Activated CD4-positive, alpha-beta memory T cell treated with anti-CD3 and anti-CD28 coated beads for 36 hours (primary cell): ENCODE measurements around the gene ACOX3. TPM values are rescaled to one million over a fixed set of nuclear protein-coding genes. Genes with fewer than 3 reads are reported as not detected.

Experiments
- CTCF ChIA-PET: fragments of 350-600 bp; sonication (Branson Sonifier 250); formaldehyde crosslinking; loops from one replicate; lab custom pipeline; 2021; ENCODE audit warnings: antibody characterized with exemption, inconsistent platforms; lab: Charles Lee
- POLR2A ChIA-PET: fragments of 350-600 bp; sonication (Branson Sonifier 250); formaldehyde crosslinking; loops from one replicate; lab custom pipeline; 2021; ENCODE audit warnings: antibody characterized with exemption; lab: Charles Lee
- DNase-seq: peaks from one replicate; pipeline ENCODE4 v3.0.0-alpha.2; 2020
- H3K27ac Mint-ChIP-seq: one replicate; pipeline ENCODE4 v1.8.0; 2021; ENCODE audit warnings: mixed read lengths
- H3K27me3 Mint-ChIP-seq: one replicate; pipeline ENCODE4 v1.8.0; 2021; ENCODE audit warnings: mixed read lengths
- H3K36me3 Mint-ChIP-seq: one replicate; pipeline ENCODE4 v1.8.0; 2021; ENCODE audit warnings: mixed read lengths
- H3K4me1 Mint-ChIP-seq: one replicate; pipeline ENCODE4 v1.8.0; 2021; ENCODE audit warnings: low read depth, mixed read lengths
- H3K4me3 Mint-ChIP-seq: one replicate; pipeline ENCODE4 v1.8.0; 2021; ENCODE audit warnings: mild to moderate bottlenecking, mixed read lengths
- H3K9me3 Mint-ChIP-seq: one replicate; pipeline ENCODE4 v1.8.0; 2021; ENCODE audit warnings: mixed read lengths
- intact Hi-C: fragments of 100-400 bp; cut with micrococcal nuclease; formaldehyde crosslinking; loops from one replicate; pipeline ENCODE4 v1.15.1; 2023
- total RNA-seq, 2 experiments: library from RNA; stranded (reverse); gene quantifications; one replicate each; pipeline ENCODE4 v1.2.3, GENCODE V29; 2021

The ACOX3 gene
- total RNA-seq, 2 experiments from 2014 or later = 42.3 to 45.8 TPM

GRCh38 chr4:8364141-8364540, 76.4 kb downstream of the ACOX3 start:
- Mint-ChIP-seq H3K9me3 (peaks cover 15% of the 10 kb centered on the region), H3K4me3 (no peak overlapping the region), H3K27ac (no peak overlapping the region), H3K36me3 (peaks cover 28% of the 10 kb centered on the region), H3K27me3 (no peaks in the 10 kb centered on the region), H3K4me1 (no peaks in the 10 kb centered on the region)
- no peak for DNase-seq
- ChIA-PET CTCF (no interaction called here), POLR2A (no interaction called here)
- intact Hi-C loops = no loop called here

GRCh38 chr4:8362483-8362882, 78.0 kb downstream of the ACOX3 start:
- H3K27me3 Mint-ChIP-seq = no peaks in the 10 kb centered on the region
- H3K4me3 Mint-ChIP-seq = no peak overlapping the region

GRCh38 chr4:8359193-8359592, 81.3 kb downstream of the ACOX3 start:
- CTCF ChIA-PET = no interaction called here
- no peaks in the 10 kb centered on the region for H3K4me1 Mint-ChIP-seq
- H3K36me3 Mint-ChIP-seq = peaks cover 7% of the 10 kb centered on the region
- H3K27ac Mint-ChIP-seq = no peak overlapping the region
- intact Hi-C loops = no loop called here
- no peak for DNase-seq
- POLR2A ChIA-PET = no interaction called here
- no peaks in the 10 kb centered on the region for H3K27me3 Mint-ChIP-seq
- H3K9me3 Mint-ChIP-seq = peaks cover 15% of the 10 kb centered on the region
- no peak overlapping the region for H3K4me3 Mint-ChIP-seq

More at GRCh38 chr4:8362483-8362882, 78.0 kb downstream of the ACOX3 start:
- no peak overlapping the region for H3K27ac Mint-ChIP-seq
- intact Hi-C loops = no loop called here
- H3K9me3 Mint-ChIP-seq = peaks cover 15% of the 10 kb centered on the region
- DNase-seq = no peak
- H3K4me1 Mint-ChIP-seq = no peaks in the 10 kb centered on the region
- POLR2A ChIA-PET = no interaction called here
- peaks cover 25% of the 10 kb centered on the region for H3K36me3 Mint-ChIP-seq
- CTCF ChIA-PET = interaction anchor here (1.2 kb wide), 1 partner anchor 186 kb away, joined by 3 read pairs; no protein-coding TSS in a partner anchor

GRCh38 chr4:8356856-8357255, 83.7 kb downstream of the ACOX3 start:
- DNase-seq = no peak
- no peaks in the 10 kb centered on the region for H3K27me3 Mint-ChIP-seq
- H3K4me3 Mint-ChIP-seq = no peak overlapping the region
- H3K9me3 Mint-ChIP-seq = peaks cover 4% of the 10 kb centered on the region
- H3K27ac Mint-ChIP-seq = no peak overlapping the region
- ChIA-PET CTCF (no interaction called here), POLR2A (no interaction called here)
- intact Hi-C loops = no loop called here
- peaks cover 2% of the 10 kb centered on the region for H3K36me3 Mint-ChIP-seq
- no peaks in the 10 kb centered on the region for H3K4me1 Mint-ChIP-seq

- Mint-ChIP-seq H3K9me3 (no peaks in the 10 kb centered on the region), H3K4me1 (no peaks in the 10 kb centered on the region), H3K27me3 (no peaks in the 10 kb centered on the region), H3K4me3 (no peak overlapping the region), H3K27ac (no peak overlapping the region), H3K36me3 (no peaks in the 10 kb centered on the region)
- ChIA-PET CTCF (no interaction called here), POLR2A (no interaction called here)
- intact Hi-C loops = no loop called here
- DNase-seq = no peak
Observed at GRCh38 chr4:8355864-8356565, 84.5 kb downstream of the ACOX3 start.

- POLR2A ChIA-PET = no interaction called here
- no peak for DNase-seq
- CTCF ChIA-PET = no interaction called here
- no peaks in the 10 kb centered on the region for H3K9me3 Mint-ChIP-seq
- H3K4me3 Mint-ChIP-seq = no peak overlapping the region
- intact Hi-C loops = no loop called here
- H3K27ac Mint-ChIP-seq = no peak overlapping the region
- no peaks in the 10 kb centered on the region for H3K4me1 Mint-ChIP-seq
- no peaks in the 10 kb centered on the region for H3K27me3 Mint-ChIP-seq
- H3K36me3 Mint-ChIP-seq = no peaks in the 10 kb centered on the region
Observed at GRCh38 chr4:8355306-8355705, 85.2 kb downstream of the ACOX3 start.

GRCh38 chr4:8353912-8354453, 86.5 kb downstream of the ACOX3 start:
- ChIA-PET CTCF (no interaction called here), POLR2A (no interaction called here)
- H3K4me3 Mint-ChIP-seq = no peak overlapping the region
- intact Hi-C loops = no loop called here
- H3K9me3 Mint-ChIP-seq = no peaks in the 10 kb centered on the region
- peaks cover 1% of the 10 kb centered on the region for H3K27me3 Mint-ChIP-seq
- no peak for DNase-seq
- no peaks in the 10 kb centered on the region for H3K4me1 Mint-ChIP-seq
- no peaks in the 10 kb centered on the region for H3K36me3 Mint-ChIP-seq
- H3K27ac Mint-ChIP-seq = no peak overlapping the region

- no peak overlapping the region for H3K4me3 Mint-ChIP-seq
- DNase-seq = no peak
- no peaks in the 10 kb centered on the region for H3K36me3 Mint-ChIP-seq
- intact Hi-C loops = no loop called here
- no peaks in the 10 kb centered on the region for H3K4me1 Mint-ChIP-seq
- H3K27ac Mint-ChIP-seq = no peak overlapping the region
- CTCF ChIA-PET = no interaction called here
- H3K27me3 Mint-ChIP-seq = peaks cover 1% of the 10 kb centered on the region
- no peaks in the 10 kb centered on the region for H3K9me3 Mint-ChIP-seq
- POLR2A ChIA-PET = no interaction called here
Observed at GRCh38 chr4:8353158-8353669, 87.3 kb downstream of the ACOX3 start.

- intact Hi-C loops = no loop called here
- no peak for DNase-seq
- Mint-ChIP-seq H3K4me1 (no peaks in the 10 kb centered on the region), H3K4me3 (no peak overlapping the region), H3K9me3 (no peaks in the 10 kb centered on the region), H3K27ac (no peak overlapping the region), H3K36me3 (no peaks in the 10 kb centered on the region), H3K27me3 (peaks cover 1% of the 10 kb centered on the region)
- ChIA-PET POLR2A (no interaction called here), CTCF (no interaction called here)
Observed at GRCh38 chr4:8352368-8353157, 88.0 kb downstream of the ACOX3 start.

GRCh38 chr4:8351931-8352367, 88.6 kb downstream of the ACOX3 start:
- DNase-seq = no peak
- ChIA-PET CTCF (no interaction called here), POLR2A (no interaction called here)
- no peaks in the 10 kb centered on the region for H3K9me3 Mint-ChIP-seq
- H3K4me3 Mint-ChIP-seq = no peak overlapping the region
- intact Hi-C loops = no loop called here
- no peaks in the 10 kb centered on the region for H3K4me1 Mint-ChIP-seq
- H3K36me3 Mint-ChIP-seq = no peaks in the 10 kb centered on the region
- H3K27me3 Mint-ChIP-seq = peaks cover 1% of the 10 kb centered on the region
- H3K27ac Mint-ChIP-seq = no peak overlapping the region

GRCh38 chr4:8350841-8351461, 89.6 kb downstream of the ACOX3 start:
- Mint-ChIP-seq H3K9me3 (no peaks in the 10 kb centered on the region), H3K27ac (no peak overlapping the region), H3K4me1 (no peaks in the 10 kb centered on the region), H3K4me3 (no peak overlapping the region), H3K27me3 (peaks cover 1% of the 10 kb centered on the region), H3K36me3 (no peaks in the 10 kb centered on the region)
- ChIA-PET POLR2A (no interaction called here), CTCF (no interaction called here)
- intact Hi-C loops = no loop called here
- no peak for DNase-seq

- intact Hi-C loops = no loop called here
- no peak overlapping the region for H3K27ac Mint-ChIP-seq
- H3K4me1 Mint-ChIP-seq = no peaks in the 10 kb centered on the region
- CTCF ChIA-PET = no interaction called here
- no peak overlapping the region for H3K4me3 Mint-ChIP-seq
- POLR2A ChIA-PET = no interaction called here
- H3K36me3 Mint-ChIP-seq = no peaks in the 10 kb centered on the region
- peaks cover 1% of the 10 kb centered on the region for H3K27me3 Mint-ChIP-seq
- no peaks in the 10 kb centered on the region for H3K9me3 Mint-ChIP-seq
- DNase-seq = no peak
Observed at GRCh38 chr4:8350352-8350751, 90.2 kb downstream of the ACOX3 start.
